Spleen (tissue), 11 donors: ENCODE results near the gene SYNDIG1. TPM values are rescaled to one million over a fixed set of nuclear protein-coding genes. Genes with fewer than 3 reads are reported as not detected.

ENCODE experiments used
- DNase-seq: peaks from one replicate; pipeline ENCODE4 v3.0.0-alpha.2; 2020
- H3K27ac ChIP-seq, 8 donors: fragments of 200-600 bp; sonication (generic) in 7 of 8; 1 replicate in 4 of 8; 2 replicates in 4 of 8; pipeline versions ENCODE4 v1.5.0 to v1.8.0; 2016 to 2021; ENCODE audit warnings: inconsistent platforms in 4 of 8, mild to moderate bottlenecking in 4 of 8, moderate library complexity in 1 of 8
- H3K27me3 ChIP-seq, 7 donors: fragments of 200-600 bp; sonication (generic) in 6 of 7; replicated peaks in 1 of 7; 1 replicate in 4 of 7; 2 replicates in 3 of 7; pipeline versions ENCODE4 v1.5.0 to v1.8.0; 2016 to 2021; ENCODE audit warnings: inconsistent platforms in 3 of 7, mild to moderate bottlenecking in 1 of 7
- H3K36me3 ChIP-seq, 6 donors: fragments of 200-600 bp; sonication (generic) in 5 of 6; 1 replicate in 4 of 6; 2 replicates in 2 of 6; pipeline versions ENCODE4 v1.5.0 to v1.8.0; 2016 to 2021; ENCODE audit warnings: inconsistent platforms in 2 of 6
- H3K4me1 ChIP-seq, 6 donors: fragments of 200-600 bp; sonication (generic) in 5 of 6; 1 replicate in 3 of 6; 2 replicates in 3 of 6; pipeline versions ENCODE4 v1.5.0 to v1.8.0; 2016 to 2021; ENCODE audit warnings: inconsistent platforms in 3 of 6
- H3K4me3 ChIP-seq, 8 donors: fragments of 200-600 bp; sonication (generic) in 7 of 8; 1 replicate in 4 of 8; 2 replicates in 4 of 8; pipeline versions ENCODE4 v1.5.0 to v1.8.0; 2016 to 2021; ENCODE audit warnings: inconsistent platforms in 4 of 8, mild to moderate bottlenecking in 4 of 8, moderate library complexity in 2 of 8
- H3K9me3 ChIP-seq, 8 donors: fragments of 200-600 bp; sonication (generic) in 7 of 8; 1 replicate in 4 of 8; 2 replicates in 4 of 8; pipeline versions ENCODE4 v1.5.0 to v1.8.0; 2016 to 2021; ENCODE audit warnings: inconsistent platforms in 4 of 8
- CTCF ChIP-seq, 11 experiments: fragments of 200-600 bp in 7 of 11; fragments of 450-650 bp in 4 of 11; sonication (generic) in 4 of 11; IDR thresholded peaks in 8 of 11; conservative IDR thresholded peaks in 3 of 11; 1 replicate in 7 of 11; 2 replicates in 4 of 11; pipeline versions ENCODE4 v1.4.0 to v1.8.0; 2016 to 2021; ENCODE audit warnings: antibody characterized with exemption in 11 of 11, inconsistent platforms in 4 of 11, mild to moderate bottlenecking in 1 of 11
- POLR2A ChIP-seq, 3 donors: fragments of 450-650 bp; IDR thresholded peaks; one replicate each; pipeline ENCODE4 v1.5.1; 2017; ENCODE audit warnings: antibody characterized with exemption in 3 of 3, mild to moderate bottlenecking in 1 of 3
- POLR2AphosphoS5 ChIP-seq, 3 donors: sonication (generic); formaldehyde crosslinking; IDR thresholded peaks; one replicate each; pipeline ENCODE4 v1.5.1; 2017; ENCODE audit warnings: antibody characterized with exemption in 3 of 3
- WGBS, 5 donors: extraction: QIAGEN DNeasy Blood & Tissue Kit in 3 of 5; methylation state at CpG; one replicate each; pipeline versions ENCODE4 v1.1.5 to v1.1.7; 2013 to 2018; 5-methylcytosine and 5-hydroxymethylcytosine counted together
- intact Hi-C: fragments of 100-400 bp; cut with DNase I; formaldehyde crosslinking; loops from one replicate; pipeline ENCODE4 v1.15.0; 2023; ENCODE audit warnings: low total_unique reads
- polyA plus RNA-seq, 3 donors: library from polyadenylated mRNA; stranded (reverse); fragments of 200-250 nt; gene quantifications; one replicate each; pipeline ENCODE4 v1.2.1, GENCODE V29; 2013
- total RNA-seq, 7 donors: library from RNA; depleted of rRNA in 3 of 7; stranded (reverse); fragments of >200 nt in 3 of 7; fragmentation: NEBNext Ultra II Directional in 4 of 7; extraction: Animal tissue kit (Norgen Biotek cat#: 25700) in 4 of 7; gene quantifications; one replicate each; pipeline versions ENCODE4 v1.1.0 to v1.2.1, GENCODE V29; 2016 to 2021
- donor health status: healthy with polysubstance abuse.
- donor health status: DM: no; HTN: no; CAD: no; lungs with moderate emphysema.
- donor health status: DM: no; HTN: no; CAD: no.
- donor health status: Bipolar disorder and iron deficiency.
- donor health status: healthy.
- donor health status: DM: no; HTN: no; CAD: no.
- donor health status: DM: yes; HTN: yes; CAD: no.

SYNDIG1 gene
- total and polyA plus RNA-seq, 10 donors = 0.70 to 3.5 (median 1.3) TPM

DNA sequence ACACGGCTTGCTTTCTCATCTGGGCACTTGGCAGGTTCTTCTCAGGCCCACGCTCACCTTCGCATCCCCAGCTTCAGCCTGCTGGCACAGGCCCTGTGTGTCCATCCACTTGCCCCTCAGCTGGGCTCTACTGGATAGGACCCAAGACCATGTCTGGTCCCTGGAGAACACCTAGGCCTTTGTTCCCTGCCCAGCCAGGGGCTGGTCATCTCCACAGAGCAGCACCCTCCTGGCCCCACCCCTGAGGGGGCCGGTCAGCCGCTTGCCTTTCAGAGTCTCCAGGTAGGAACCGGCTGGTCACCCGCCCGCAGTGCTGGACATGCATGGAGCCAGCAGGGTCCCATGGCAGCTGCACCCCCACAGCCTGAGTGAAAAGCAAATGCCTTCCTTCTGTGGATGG is 191.2 kb downstream of the SYNDIG1 start:
- H3K9me3 ChIP-seq = no peaks in the 10 kb centered on the region
- TF ChIP-seq CTCF (IDR thresholded peaks at IDR 0.05 in 8 of 11, conservative IDR thresholded peaks at IDR 0.05 in 3 of 11) = no peak
- TF ChIP-seq POLR2A (IDR thresholded peaks at IDR 0.05) = no peak
- no peak for TF ChIP-seq POLR2AphosphoS5 (IDR thresholded peaks at IDR 0.05)
- H3K4me3 ChIP-seq = no peak overlapping the region
- H3K36me3 ChIP-seq = no peaks in the 10 kb centered on the region
- no peaks in the 10 kb centered on the region for H3K4me1 ChIP-seq
- peak; percentile 47 for DNase-seq
- H3K27ac ChIP-seq = no peak overlapping the region
- peaks cover 0 to 9% (median 0%) of the 10 kb centered on the region in 7 donors for H3K27me3 ChIP-seq
- 83 to 97% (median 90%) methylated on average over 6 to 8 of the region's 8 CpGs for WGBS, 5 donors
- intact Hi-C loops = no loop called here

DNA sequence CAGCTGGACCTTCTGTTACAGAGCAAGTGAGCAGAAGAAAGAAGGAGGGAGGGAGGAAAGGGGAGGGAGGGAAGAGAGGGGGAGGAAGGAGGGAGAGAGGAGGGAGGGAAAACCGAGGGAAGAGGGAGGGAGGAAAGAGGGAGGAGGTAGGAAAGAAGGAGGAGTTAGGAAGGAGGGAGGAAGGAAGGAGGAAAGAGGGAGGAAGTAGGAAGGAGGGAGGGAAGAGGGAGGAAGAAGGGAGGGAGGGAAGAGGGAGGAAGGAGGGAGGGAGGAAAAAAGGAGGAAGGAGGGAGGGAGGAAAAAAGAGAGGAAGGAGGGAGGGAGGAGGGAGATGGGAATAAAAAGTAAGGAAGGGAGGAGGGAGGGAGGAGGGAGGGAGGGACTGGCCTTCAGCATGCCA is 191.8 kb downstream of the SYNDIG1 start:
- intact Hi-C loops = no loop called here
- Histone ChIP-seq H3K27ac (no peak overlapping the region), H3K4me3 (no peak overlapping the region), H3K36me3 (no peaks in the 10 kb centered on the region), H3K9me3 (no peaks in the 10 kb centered on the region), H3K4me1 (no peaks in the 10 kb centered on the region), H3K27me3 (peaks cover 0 to 9% (median 0%) of the 10 kb centered on the region in 7 donors)
- DNase-seq = no peak
- TF ChIP-seq POLR2A (IDR thresholded peaks at IDR 0.05) (no peak), POLR2AphosphoS5 (IDR thresholded peaks at IDR 0.05) (no peak), CTCF (IDR thresholded peaks at IDR 0.05 in 8 of 11, conservative IDR thresholded peaks at IDR 0.05 in 3 of 11) (no peak)
- WGBS, 5 donors = 31 to 66% (median 53%) methylated on average over 1 of the region's 1 CpG

DNA sequence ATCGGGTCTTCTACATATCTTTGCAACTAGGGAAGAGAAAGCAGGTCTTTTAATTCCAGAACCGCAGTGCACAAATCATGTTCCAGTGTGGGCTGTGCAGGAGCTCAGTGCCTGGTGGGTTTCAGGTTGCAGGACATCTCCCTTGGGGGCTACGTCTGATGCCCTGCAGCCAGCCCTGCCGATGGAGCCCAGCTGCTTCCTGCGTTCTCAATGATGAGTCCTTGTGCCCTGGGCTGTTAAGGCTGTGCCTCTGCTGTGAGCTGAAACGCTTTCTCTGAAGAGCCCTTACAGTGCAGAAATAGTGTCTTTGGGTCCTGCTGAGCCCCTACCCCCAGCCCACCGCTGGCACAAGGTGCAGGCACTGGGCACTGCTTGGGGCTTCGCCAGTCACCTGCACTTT is 192.9 kb downstream of the SYNDIG1 start:
- H3K9me3 ChIP-seq = no peaks in the 10 kb centered on the region
- 64 to 75% (median 65%) methylated on average over 8 of the region's 8 CpGs for WGBS, 5 donors
- DNase-seq = peak; percentile 37
- H3K4me3 ChIP-seq = no peak overlapping the region
- H3K27me3 ChIP-seq = peaks cover 0 to 9% (median 0%) of the 10 kb centered on the region in 7 donors
- no peak overlapping the region for H3K27ac ChIP-seq
- no peaks in the 10 kb centered on the region for H3K4me1 ChIP-seq
- H3K36me3 ChIP-seq = no peaks in the 10 kb centered on the region
- no peak for TF ChIP-seq POLR2AphosphoS5 (IDR thresholded peaks at IDR 0.05)
- no peak for TF ChIP-seq CTCF (IDR thresholded peaks at IDR 0.05 in 8 of 11, conservative IDR thresholded peaks at IDR 0.05 in 3 of 11)
- no peak for TF ChIP-seq POLR2A (IDR thresholded peaks at IDR 0.05)
- intact Hi-C loops = no loop called here

DNA sequence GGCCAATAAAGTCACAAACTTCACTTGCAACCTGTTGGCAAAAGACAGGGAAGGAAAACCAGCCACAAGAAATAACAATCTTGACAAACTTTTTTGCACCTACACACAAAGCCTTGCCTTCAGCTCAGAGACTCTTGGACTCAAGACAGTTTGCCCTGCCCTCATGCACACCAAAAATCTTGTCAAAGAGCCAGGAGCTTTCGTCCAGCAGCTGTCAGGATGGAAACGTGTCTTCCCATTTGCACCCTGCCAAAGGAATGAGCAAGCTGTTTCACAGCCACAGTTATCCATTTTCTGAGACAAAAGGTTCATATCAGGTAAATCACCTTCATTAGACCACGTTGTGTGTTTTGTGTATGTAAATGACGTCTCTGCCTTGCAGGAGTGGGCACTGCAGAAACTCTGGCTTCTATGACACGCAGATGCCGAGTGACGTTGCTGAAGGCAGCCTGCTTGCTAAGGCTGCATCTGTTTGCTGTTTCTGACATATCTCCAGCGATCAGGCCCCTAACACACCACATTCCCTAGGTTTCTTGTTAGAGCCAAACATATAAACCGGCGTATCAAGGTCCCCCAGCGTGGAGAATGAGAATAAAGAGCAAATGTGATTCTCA is 193.4 kb downstream of the SYNDIG1 start:
- H3K4me3 ChIP-seq = no peak overlapping the region
- no peaks in the 10 kb centered on the region for H3K4me1 ChIP-seq
- 72 to 78% (median 75%) methylated on average over 11 of the region's 11 CpGs for WGBS, 5 donors
- DNase-seq = peak; percentile 10
- H3K36me3 ChIP-seq = no peaks in the 10 kb centered on the region
- H3K27ac ChIP-seq = no peak overlapping the region
- no peaks in the 10 kb centered on the region for H3K9me3 ChIP-seq
- no peak for TF ChIP-seq CTCF (IDR thresholded peaks at IDR 0.05 in 8 of 11, conservative IDR thresholded peaks at IDR 0.05 in 3 of 11)
- intact Hi-C loops = no loop called here
- peaks cover 0 to 9% (median 0%) of the 10 kb centered on the region in 7 donors for H3K27me3 ChIP-seq
